Stimulated activated naive CD4-positive, alpha-beta T cell treated with Interleukin-2 at 50 U/mL for 16 hours (primary cell): ENCODE measurements around the gene GSC2.

Source experiments
- DNase-seq: peaks from one replicate; lab custom pipeline; 2025; lab: John Stamatoyannopoulos, UW

Gene GSC2, protein sequence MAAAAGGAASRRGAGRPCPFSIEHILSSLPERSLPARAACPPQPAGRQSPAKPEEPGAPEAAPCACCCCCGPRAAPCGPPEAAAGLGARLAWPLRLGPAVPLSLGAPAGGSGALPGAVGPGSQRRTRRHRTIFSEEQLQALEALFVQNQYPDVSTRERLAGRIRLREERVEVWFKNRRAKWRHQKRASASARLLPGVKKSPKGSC

GRCh38 chr22:19149991-19150390, at the start of gene GSC2:
GSC2 (minus strand) TSS chr22:19150292; CDS start chr22:19150283, 9 bp downstream.
- DNase-seq, result no peak

DNA sequence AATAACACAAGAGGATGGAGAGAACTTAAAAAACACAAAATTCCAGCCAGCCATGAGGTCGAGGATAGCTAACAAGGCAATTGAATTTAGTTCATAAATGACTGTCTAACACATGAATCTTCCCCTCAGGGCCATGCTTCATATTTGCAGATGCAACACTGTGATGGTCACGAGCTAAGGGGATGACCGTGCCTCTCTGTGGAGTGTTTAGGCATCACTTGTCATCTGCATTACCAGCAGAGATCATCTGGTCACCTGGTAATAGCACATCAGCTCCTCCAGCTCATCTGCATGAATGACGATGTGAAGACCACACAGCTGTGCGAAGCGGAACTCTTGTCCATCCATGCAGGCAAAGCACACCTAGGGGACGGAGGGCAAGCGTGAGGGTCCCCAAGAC, 49.4 kb upstream of the GSC2 start:
- DNase-seq, result no peak

DNA sequence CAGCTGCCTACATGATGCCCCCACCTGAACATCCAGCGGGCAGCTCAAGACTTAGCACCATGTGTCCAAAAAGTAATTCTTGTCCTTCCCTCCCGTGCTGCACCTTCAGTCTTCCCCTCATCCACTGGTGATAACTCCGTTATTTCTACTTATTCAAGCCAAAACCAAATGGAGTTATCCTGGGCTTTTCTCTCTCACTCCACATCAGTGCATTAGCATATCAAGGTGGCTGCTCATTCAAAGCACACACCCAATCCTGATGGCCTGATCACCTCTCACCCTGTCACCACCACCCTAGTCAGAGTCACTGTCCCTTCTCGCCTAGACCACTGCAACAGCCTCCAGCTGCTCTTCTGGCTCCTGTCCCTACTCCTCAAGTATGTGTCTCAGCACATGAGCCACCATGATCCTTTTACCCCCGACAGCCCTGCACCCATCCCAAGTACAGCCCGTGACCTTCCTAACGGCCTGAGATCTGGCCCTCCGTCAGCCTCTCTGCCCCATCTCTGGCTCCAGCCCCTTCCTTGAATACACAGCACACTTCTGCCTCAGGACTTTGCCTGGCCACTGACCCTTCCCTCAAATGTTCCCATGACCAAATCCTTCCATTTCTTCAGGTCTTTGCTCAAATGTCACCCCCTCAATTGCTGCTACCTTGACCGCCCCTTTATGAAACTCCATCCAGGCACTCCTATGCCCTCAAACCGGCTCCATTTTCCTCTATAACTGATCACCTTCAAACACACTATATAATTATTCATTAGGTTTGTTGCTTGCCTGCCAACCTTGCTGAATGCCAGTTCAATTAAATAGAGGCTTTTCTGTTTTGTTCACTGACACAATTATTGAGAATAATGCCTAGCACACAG, 48.1 kb upstream of the GSC2 start:
- DNase-seq, result no peak

GRCh38 chr22:19196841-19197612, 46.9 kb upstream of the GSC2 start:
- no peak for DNase-seq

DNA sequence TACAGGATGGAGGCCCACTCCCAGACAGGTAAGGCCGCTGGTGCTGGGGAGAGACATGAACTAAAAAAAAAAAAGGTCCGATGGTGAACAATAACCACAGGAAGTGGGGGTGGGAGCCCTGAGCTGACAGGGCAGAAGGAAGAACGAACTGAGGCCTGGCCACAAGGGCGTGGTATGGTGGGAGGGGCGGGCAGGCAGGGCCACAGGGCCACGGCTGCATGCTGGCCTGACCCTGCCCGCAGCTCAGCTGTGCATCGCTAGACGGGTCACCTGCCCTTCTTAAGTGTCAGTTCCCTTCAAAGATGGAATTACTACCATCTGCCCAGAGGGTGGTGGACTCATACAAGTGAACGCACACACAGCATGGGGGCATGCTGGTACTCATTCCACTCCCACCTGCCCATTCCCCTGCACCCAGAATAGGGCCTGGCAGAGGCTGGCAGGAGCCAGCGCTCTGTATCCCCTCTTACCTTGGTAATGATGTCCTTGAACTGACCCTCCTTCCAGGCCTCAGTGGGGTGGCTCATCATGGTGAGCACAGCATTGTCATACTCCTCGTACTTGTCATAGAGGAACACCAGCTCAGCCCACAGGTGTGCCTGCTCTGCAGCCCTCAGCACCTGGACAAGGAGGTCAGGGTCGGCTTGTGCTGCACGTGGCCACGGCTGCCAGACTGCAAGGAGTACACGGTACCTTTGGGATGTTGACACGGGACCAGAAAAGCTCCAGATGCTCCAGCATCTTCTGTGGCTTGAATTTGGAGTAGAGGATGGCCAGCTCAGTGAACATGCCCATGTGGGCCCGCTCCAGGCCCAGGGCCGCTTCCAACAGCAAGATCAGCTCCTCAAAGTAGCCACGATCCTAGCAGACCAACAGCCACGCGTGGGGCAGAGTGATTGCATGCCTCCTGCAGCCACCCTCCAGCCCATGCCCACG, 46.0 kb upstream of the GSC2 start:
- DNase-seq, result no peak

DNA sequence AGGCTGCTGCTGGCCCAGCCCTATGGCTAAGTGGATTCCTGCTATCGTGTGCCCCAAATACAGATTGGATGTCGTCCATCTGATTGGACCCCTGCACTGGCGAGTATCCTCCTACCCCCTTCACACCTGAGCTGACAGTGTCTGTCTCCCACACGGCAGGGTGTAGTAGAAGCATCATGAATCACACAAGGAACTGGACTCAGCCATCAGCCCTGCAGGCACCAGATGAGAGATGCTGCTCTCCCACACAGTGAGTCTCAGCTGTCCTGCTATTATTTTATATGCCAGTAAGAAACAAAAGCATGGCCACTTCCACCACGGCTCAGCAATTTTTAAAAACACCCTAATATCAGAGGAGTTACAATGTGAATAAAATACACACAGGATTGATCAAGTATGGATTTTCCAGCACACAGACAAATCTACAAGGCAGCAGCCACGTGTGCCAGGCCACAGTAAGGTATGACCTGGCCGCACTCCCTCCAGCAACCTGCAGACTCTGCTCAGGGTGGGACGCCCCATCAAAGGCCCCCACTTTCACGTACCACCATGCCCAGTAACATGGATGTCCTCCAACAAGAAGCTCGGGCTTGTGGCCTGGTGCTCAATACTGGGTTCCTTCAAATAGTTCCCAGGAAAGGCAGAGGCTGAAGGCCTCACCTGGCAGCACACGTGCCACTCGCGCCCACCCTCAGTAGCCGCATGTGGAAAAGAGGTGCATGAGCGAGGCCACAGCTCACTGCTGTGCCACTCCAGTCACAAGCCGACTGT, 44.9 kb upstream of the GSC2 start:
- no peak for DNase-seq

- no peak for DNase-seq
Observed at GRCh38 chr22:19193879-19194278, 43.8 kb upstream of the GSC2 start.

DNA sequence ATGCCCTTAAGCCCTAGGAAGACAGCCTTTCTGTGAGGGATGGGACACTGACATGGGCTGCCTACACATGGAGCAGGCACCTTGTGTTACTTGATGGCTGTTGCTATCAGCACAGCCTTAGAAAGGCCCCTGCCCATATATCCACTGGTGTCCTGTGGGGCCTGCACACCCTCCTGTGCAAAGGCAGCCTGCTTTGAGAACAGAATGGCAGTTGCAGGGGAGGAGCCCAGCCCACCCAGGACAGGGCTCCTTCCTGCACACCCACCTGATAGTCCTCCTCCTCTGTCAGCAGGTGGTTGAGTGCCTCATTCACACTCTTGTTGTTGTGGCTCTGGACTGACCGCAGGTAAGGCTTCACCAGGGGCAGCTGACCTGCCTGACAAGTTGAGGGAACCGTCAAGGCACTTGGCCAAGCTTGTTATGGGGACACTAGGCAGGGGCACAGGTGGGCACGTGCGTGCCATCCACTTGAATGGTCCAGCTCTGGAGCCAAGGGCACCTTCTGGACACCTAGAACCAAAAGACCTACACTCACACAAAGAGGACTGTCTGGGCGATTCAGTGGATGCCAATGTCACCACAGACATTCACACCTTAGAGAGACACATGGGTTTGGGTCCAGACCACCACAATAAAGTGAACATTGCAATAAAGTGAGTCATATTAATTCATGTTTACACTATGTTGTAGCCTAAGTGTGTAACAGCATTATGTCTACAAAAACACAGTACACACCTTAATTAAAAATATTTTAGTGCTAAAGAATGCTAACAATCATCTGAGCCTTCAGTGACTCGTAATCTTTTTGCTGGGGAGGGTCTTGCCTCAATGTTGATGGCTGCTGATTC, 37.8 kb upstream of the GSC2 start:
- no peak for DNase-seq

DNA sequence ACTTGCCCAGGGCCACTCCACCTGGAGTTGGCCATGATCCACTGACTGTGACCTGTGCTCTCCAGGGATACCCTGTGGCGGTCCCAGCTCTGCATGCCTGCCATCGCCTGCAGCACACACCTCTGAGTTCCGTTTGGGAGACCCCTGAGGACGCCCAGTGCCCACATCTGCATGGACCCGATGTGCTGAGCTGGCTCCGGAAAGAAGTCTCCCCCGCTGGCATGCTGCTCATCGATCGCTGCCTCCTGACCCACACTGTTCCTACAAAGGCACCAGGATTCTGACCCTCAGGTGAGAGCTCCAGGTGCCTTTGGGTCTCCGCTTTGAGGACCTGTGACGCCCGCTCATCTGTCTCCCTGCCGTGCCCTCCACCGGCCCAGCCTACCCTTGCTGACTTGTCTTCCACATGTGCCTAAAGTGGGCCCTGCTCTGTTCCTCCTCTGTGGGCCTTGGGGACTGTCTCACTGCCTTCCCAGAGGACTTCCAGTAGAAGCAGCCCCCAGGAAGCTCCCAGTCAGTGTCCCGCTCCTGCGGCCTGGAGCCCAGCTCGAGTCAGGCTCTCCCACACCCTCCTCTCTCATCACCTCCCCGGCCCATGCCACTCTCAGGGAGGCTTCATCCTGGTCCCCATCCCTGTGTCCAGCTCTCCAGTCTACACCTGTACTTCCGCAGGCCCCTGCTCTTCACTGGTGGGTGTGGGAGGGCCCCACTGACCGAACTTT, 34.3 kb upstream of the GSC2 start:
- DNase-seq, result no peak

DNA sequence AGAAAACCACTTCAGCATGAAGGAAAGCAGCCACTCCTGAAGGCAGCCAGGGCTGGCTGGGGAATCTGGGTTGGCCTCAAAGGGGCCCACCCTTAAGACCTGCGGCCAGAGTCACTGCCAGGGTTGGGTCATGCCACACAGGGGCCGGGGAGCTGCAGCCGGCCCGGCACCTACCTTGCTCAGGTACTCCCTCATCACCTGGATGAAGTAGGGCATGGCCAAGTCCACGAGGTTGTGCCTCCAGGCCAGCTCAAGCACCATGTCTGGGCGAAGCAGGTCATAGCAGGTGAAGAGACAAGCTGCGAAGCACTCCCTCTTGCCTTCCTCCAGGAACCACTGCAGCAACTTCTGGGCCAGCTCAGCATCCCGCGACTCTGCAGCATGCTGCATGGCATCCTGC, 33.1 kb upstream of the GSC2 start:
- no peak for DNase-seq

- peak; percentile 11 for DNase-seq
Observed at GRCh38 chr22:19182472-19183157, 32.5 kb upstream of the GSC2 start.

DNA sequence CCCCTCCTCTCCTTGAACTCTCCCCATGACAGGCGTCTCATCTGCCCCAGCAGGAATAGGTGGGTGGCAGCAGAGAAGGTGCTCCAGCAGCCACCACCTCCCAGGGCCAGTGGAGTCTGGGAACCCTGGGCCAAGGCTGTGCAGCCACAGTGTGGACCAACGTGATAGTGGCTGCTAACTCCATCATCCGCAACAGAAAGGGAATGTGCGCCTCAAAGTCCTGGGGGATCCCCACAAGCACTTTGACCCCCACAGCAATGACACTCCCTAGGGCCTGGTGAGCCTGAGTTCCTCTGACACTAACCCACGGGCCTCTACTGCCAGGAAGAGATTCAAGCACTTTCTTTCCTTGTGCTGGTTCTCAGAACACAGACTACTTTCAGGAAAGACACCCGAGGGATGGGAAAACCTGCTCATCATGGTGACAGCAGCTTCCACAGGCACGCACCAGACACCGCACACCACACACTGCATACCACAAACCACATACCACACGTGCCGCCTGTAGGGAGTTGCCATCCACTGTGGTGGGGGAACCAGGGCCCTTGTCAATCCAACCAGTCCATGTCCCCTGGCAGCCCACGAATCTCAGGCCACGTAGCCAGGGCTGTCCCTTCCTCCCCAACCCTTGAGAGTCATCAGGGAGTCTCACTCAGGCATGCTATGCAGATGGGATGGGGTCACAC, 31.8 kb upstream of the GSC2 start:
- DNase-seq, result no peak

- DNase-seq, result no peak
Observed at GRCh38 chr22:19180740-19181410, 30.8 kb upstream of the GSC2 start.

DNA sequence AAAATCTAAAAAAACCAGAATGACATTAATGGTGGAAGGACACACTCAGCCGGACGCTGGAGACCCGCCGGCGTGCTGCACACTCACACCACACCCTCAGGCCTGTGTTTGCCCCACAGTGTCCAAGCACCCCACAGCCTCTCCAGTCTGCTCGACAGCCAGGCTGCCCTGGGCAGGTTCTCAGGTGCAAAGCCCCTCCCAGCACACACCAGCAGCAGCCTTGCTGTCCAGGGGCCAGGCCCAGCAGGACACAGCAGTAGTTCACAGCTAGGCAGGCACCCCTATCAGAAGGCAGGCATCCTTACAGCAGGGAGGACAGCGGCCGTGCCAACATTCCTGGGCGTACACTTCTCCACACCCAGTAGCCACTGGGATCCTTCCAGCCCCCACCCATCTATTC, 30.1 kb upstream of the GSC2 start:
- DNase-seq, result no peak

DNA sequence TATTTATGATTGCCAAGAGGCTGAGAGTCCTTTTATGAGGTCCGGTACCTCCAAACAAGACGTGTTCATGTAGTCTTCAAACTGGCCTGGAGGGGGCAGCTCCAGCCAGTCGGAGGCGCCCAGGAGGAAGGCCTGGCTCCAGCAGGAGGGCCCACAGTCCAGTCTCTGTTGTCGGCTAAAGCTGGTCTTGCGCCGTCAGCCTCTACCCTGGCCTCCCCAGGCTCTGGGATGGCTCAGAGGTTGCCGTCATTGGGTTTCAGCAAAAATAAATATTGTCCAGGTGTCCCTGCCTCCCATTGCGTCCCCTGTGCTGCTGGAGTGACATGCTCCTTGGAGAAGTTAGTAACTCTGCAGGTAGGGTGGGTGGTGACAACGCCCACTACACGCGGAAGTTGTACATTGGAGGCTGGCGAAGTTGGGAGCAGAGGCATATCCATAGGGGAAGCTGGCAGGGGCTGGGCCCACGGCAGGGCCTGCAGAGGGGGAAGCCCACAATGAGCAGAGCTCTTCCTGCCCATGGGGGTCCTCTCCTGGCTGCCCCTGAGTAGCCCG, 29.5 kb upstream of the GSC2 start:
- DNase-seq, result peak; percentile 34

DNA sequence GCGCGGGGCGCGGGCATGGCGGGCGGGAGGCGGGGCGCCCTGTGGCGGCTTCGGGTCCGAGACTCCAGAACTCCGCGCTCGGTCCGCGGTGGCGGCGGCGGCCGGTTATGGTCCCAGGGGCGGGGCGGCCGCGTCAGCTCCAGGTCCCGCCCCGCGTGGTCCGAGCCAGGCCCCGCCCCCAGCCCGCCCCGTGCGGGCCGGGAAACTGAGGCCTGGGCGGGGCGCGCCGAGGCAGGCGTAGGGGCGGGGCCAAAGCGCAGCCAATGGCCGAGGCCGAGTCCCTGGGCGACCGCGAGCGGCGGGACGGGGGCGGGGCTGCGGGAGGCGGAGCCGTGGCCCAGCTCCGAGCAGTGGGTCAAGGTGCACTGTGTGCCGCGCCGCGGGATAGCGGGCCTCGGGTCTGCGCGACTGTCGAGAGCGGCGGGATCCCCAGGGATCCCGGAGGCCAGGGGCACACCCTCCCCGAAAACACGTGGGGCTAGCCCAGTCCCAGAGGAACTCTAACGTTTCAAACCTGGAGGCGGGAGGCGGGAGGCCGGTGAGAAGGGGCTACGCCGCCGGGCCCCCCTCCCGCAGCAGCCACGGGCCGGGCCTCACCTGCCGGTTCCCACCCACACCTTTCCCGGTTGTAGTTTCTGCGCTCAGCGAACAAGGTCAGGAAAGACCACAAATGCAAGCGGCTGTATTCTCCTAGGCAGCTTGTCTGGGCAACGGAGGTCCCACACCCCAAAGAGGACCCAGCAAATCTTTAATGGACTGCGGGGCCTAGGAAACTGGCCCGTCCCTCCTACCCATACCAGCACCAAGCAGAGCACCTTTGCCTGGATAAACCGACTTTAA, 28.8 kb upstream of the GSC2 start, which contains the start of gene SLC25A1:
Gene SLC25A1 (minus strand): TSS at position 80 of the 840 bp plus-strand sequence. CDS start 63 bp downstream, at position 17.
- peak; percentile 81 for DNase-seq
